ENCODE measurements around the gene METTL9.

- TF ChIP-seq, protein P1, sequence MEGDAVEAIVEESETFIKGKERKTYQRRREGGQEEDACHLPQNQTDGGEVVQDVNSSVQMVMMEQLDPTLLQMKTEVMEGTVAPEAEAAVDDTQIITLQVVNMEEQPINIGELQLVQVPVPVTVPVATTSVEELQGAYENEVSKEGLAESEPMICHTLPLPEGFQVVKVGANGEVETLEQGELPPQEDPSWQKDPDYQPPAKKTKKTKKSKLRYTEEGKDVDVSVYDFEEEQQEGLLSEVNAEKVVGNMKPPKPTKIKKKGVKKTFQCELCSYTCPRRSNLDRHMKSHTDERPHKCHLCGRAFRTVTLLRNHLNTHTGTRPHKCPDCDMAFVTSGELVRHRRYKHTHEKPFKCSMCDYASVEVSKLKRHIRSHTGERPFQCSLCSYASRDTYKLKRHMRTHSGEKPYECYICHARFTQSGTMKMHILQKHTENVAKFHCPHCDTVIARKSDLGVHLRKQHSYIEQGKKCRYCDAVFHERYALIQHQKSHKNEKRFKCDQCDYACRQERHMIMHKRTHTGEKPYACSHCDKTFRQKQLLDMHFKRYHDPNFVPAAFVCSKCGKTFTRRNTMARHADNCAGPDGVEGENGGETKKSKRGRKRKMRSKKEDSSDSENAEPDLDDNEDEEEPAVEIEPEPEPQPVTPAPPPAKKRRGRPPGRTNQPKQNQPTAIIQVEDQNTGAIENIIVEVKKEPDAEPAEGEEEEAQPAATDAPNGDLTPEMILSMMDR (IDR thresholded peaks at IDR 0.05): no peak
- no peak for TF ChIP-seq POLR2A (IDR thresholded peaks at IDR 0.05)
Measured at GRCh38 chr16:21698169-21699032, 99.0 kb downstream of the METTL9 start.

All from Peyer's patch (tissue), 4 donors.